H1 (cell line): ENCODE results near the gene TMEM89.

ENCODE experiments used
- CEBPB ChIP-seq: IDR thresholded peaks from 2 replicates; pipeline ENCODE4 v1.6.1; 2012; ENCODE audit warnings: low read depth, low read length
- MAX ChIP-seq: IDR thresholded peaks from 2 replicates; pipeline ENCODE4 v1.6.1; 2012; ENCODE audit warnings: inconsistent platforms
- POLR2A ChIP-seq, 2 experiments: IDR thresholded peaks; 1 replicate in 1 of 2; 2 replicates in 1 of 2; pipeline ENCODE4 v1.6.1; 2011; ENCODE audit warnings: low read depth in 2 of 2, low read length in 2 of 2, mild to moderate bottlenecking in 2 of 2; ENCODE audit errors: control extremely low read depth in 1 of 2
- POLR2AphosphoS5 ChIP-seq: IDR thresholded peaks from 2 replicates; pipeline ENCODE4 v1.6.1; 2011; ENCODE audit warnings: low read depth, low read length
- TEAD4 ChIP-seq: IDR thresholded peaks from 2 replicates; pipeline ENCODE4 v1.6.1; 2012; ENCODE audit warnings: low read depth, low read length, inconsistent platforms, mixed read lengths
- YY1 ChIP-seq: IDR thresholded peaks from 2 replicates; pipeline ENCODE4 v1.6.1; 2011; ENCODE audit warnings: low read depth, mild to moderate bottlenecking, low read length

GRCh38 chr3:48591436-48591835 is 30.1 kb downstream of the TMEM89 start:
- no peak for TF ChIP-seq POLR2AphosphoS5
- TF ChIP-seq YY1: no peak
- TF ChIP-seq MAX: no peak
- no peak for TF ChIP-seq CEBPB
- TF ChIP-seq TEAD4: no peak
- no peak for TF ChIP-seq POLR2A (IDR thresholded peaks at IDR 0.05; ENCODE audit: control extremely low read depth in 1 of 2, low read depth in 2 of 2, low read length in 2 of 2)
